Measurements from ENCODE around the gene KCNIP1. TPM values are rescaled to one million over a fixed set of nuclear protein-coding genes. Genes with fewer than 3 reads are reported as not detected.

KCNIP1 gene
- total RNA-seq, 1 experiment from 2014 or later: not detected

DNA sequence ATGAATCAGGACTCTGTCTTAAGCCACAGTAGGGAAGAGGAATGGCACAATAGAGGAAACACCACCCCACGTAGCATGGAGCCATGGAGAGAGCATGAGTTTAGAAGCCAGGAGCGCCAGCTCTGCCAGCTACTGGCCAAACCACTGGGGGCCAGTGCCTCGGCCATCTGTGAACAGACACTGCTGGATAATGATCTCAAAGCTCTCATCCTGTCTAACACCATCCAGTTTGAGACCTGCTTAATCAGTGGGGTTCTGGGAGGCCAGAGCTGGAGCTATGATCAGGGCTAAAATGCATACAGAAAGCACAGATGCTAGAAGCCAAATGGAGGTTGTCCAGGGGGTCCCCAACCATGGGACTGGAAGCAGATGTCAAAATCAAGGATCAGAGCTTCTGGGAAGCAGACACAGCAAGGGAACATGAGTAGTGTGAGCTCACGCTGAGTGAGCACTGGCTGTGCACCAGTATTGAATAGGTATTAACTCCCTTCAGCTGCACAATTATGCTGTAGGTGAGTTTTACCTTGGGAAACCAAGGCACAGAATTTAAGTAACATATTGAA is 92.7 kb downstream of the KCNIP1 start (continued):
- TF ChIP-seq TCF7L2 (IDR thresholded peaks at IDR 0.05; ENCODE audit: borderline replicate concordance, extremely low read depth, insufficient read depth, insufficient read length) (no peak), POLR2A (IDR thresholded peaks at IDR 0.05; ENCODE audit: borderline replicate concordance, extremely low read depth, insufficient read depth, insufficient read length) (no peak), ZFX (IDR thresholded peaks at IDR 0.05) (no peak), CEBPB (IDR thresholded peaks at IDR 0.05; ENCODE audit: low read depth) (no peak), EGR1 (IDR thresholded peaks at IDR 0.05; ENCODE audit: low read depth) (no peak), SRF (IDR thresholded peaks at IDR 0.05; ENCODE audit: low read depth) (no peak)

DNA sequence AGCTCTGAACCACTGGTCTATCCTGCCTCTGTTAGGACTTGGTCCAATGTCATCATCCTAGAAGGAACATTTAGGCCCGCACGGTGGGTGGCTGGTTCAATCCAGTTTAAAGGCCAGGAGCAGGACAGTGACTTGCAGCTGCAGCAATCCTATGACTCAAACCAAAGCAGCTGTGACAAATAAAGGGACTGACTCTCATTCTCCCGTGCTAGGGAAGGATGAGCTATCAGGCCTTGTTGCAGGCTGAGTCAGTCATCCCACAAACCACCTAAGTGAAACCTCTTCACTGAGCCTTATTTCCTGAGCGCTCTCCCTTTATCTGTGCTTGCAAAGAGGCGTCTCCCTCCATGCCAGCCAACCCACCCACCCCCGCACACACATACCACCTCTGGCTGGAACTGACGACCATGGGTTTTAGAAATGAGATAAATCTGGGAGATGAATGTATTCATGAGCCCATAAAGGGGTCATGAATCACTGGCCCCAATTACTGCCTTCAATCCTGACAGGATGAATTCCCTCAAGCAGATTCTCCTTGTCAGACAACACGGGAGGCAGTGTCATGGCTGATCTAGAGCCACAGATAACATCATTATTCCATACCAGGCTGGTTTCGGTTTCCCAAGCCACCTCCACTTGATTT is 93.4 kb downstream of the KCNIP1 start:
- H3K9me2 ChIP-seq (ENCODE audit: insufficient read depth): no peaks in the 10 kb centered on the region
- DNase-seq (ENCODE audit: low read depth, low spot score): no peak
- no peak overlapping the region for H3K27ac ChIP-seq (ENCODE audit: low read depth, low read length)
- no peaks in the 10 kb centered on the region for H3K9me3 ChIP-seq (ENCODE audit: control insufficient read depth in 1 of 2, insufficient read depth in 1 of 2, low read depth in 1 of 2, low read length in 2 of 2)
- RAD21 ChIA-PET (ENCODE audit: low non-redundant PET in 1 of 2, low total read pairs in 2 of 2, uncharacterized antibody in 2 of 2, unreplicated experiment in 2 of 2): no interaction called here
- no peak overlapping the region for H2AFZ ChIP-seq (ENCODE audit: low read depth, low read length, poor library complexity, severe bottlenecking)
- intact Hi-C loops (cut with micrococcal nuclease): no loop called here
- no peaks in the 10 kb centered on the region for H3K79me2 ChIP-seq (ENCODE audit: insufficient read depth, low read length)
- H3K36me3 ChIP-seq (ENCODE audit: control insufficient read depth in 1 of 2, insufficient read depth in 2 of 2, low read length in 2 of 2): no peaks in the 10 kb centered on the region
- no peak overlapping the region for H3K4me3 ChIP-seq (replicated peaks in 1 of 2; ENCODE audit: low read depth in 1 of 2, low read length in 2 of 2)
- CTCF ChIA-PET: no interaction called here
- ATAC-seq: peak; percentile 42; the same call in 1 of the 2 replicates
- H4K20me1 ChIP-seq (ENCODE audit: insufficient read depth): no peaks in the 10 kb centered on the region
- no peak overlapping the region for H3K9ac ChIP-seq (ENCODE audit: low read length)
- peak overlapping the region; percentile 32; the same call in 1 of the 2 replicates for H3K4me2 ChIP-seq (ENCODE audit: low read length)
- POLR2A ChIA-PET: no interaction called here
- BruUV-seq (replicated peaks): no TSS peak
- H3K4me1 ChIP-seq (ENCODE audit: control insufficient read depth in 1 of 2, insufficient read depth in 2 of 2, low read length in 2 of 2): no peaks in the 10 kb centered on the region
- peaks cover 37% of the 10 kb centered on the region for H3K27me3 ChIP-seq (ENCODE audit: insufficient read depth, low read length)
- TF ChIP-seq YY1 (IDR thresholded peaks at IDR 0.05; ENCODE audit: extremely low read depth, insufficient replicate concordance, low read depth, low read length) (no peak), ZFX (IDR thresholded peaks at IDR 0.05) (no peak), EZH2phosphoT487 (IDR thresholded peaks at IDR 0.05; ENCODE audit: borderline replicate concordance) (no peak), FOSL1 (IDR thresholded peaks at IDR 0.05; ENCODE audit: low read depth) (no peak), EGR1 (IDR thresholded peaks at IDR 0.05; ENCODE audit: low read depth) (no peak), SRF (IDR thresholded peaks at IDR 0.05; ENCODE audit: low read depth) (no peak), POLR2A (IDR thresholded peaks at IDR 0.05; ENCODE audit: borderline replicate concordance, extremely low read depth, insufficient read depth, insufficient read length) (no peak), SIN3A (IDR thresholded peaks at IDR 0.05; ENCODE audit: low read depth) (no peak), ELF1 (IDR thresholded peaks at IDR 0.05; ENCODE audit: borderline replicate concordance, low read depth) (no peak), RAD21 (IDR thresholded peaks at IDR 0.05; ENCODE audit: low read depth) (no peak), JUND (IDR thresholded peaks at IDR 0.05) (no peak), CEBPB (IDR thresholded peaks at IDR 0.05; ENCODE audit: low read depth) (no peak)
- TF ChIP-seq, protein P1, sequence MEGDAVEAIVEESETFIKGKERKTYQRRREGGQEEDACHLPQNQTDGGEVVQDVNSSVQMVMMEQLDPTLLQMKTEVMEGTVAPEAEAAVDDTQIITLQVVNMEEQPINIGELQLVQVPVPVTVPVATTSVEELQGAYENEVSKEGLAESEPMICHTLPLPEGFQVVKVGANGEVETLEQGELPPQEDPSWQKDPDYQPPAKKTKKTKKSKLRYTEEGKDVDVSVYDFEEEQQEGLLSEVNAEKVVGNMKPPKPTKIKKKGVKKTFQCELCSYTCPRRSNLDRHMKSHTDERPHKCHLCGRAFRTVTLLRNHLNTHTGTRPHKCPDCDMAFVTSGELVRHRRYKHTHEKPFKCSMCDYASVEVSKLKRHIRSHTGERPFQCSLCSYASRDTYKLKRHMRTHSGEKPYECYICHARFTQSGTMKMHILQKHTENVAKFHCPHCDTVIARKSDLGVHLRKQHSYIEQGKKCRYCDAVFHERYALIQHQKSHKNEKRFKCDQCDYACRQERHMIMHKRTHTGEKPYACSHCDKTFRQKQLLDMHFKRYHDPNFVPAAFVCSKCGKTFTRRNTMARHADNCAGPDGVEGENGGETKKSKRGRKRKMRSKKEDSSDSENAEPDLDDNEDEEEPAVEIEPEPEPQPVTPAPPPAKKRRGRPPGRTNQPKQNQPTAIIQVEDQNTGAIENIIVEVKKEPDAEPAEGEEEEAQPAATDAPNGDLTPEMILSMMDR (IDR thresholded peaks at IDR 0.05 in 2 of 3, conservative IDR thresholded peaks at IDR 0.05 in 1 of 3; ENCODE audit: borderline replicate concordance in 1 of 3, insufficient read depth in 1 of 3, low read depth in 2 of 3, low read length in 2 of 3): no peak
- TF ChIP-seq, protein P2, sequence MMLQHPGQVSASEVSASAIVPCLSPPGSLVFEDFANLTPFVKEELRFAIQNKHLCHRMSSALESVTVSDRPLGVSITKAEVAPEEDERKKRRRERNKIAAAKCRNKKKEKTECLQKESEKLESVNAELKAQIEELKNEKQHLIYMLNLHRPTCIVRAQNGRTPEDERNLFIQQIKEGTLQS (IDR thresholded peaks at IDR 0.05): no peak
- TF ChIP-seq, protein P3, sequence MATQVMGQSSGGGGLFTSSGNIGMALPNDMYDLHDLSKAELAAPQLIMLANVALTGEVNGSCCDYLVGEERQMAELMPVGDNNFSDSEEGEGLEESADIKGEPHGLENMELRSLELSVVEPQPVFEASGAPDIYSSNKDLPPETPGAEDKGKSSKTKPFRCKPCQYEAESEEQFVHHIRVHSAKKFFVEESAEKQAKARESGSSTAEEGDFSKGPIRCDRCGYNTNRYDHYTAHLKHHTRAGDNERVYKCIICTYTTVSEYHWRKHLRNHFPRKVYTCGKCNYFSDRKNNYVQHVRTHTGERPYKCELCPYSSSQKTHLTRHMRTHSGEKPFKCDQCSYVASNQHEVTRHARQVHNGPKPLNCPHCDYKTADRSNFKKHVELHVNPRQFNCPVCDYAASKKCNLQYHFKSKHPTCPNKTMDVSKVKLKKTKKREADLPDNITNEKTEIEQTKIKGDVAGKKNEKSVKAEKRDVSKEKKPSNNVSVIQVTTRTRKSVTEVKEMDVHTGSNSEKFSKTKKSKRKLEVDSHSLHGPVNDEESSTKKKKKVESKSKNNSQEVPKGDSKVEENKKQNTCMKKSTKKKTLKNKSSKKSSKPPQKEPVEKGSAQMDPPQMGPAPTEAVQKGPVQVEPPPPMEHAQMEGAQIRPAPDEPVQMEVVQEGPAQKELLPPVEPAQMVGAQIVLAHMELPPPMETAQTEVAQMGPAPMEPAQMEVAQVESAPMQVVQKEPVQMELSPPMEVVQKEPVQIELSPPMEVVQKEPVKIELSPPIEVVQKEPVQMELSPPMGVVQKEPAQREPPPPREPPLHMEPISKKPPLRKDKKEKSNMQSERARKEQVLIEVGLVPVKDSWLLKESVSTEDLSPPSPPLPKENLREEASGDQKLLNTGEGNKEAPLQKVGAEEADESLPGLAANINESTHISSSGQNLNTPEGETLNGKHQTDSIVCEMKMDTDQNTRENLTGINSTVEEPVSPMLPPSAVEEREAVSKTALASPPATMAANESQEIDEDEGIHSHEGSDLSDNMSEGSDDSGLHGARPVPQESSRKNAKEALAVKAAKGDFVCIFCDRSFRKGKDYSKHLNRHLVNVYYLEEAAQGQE (IDR thresholded peaks at IDR 0.05; ENCODE audit: low read depth): no peak
- TF ChIP-seq, protein P4, sequence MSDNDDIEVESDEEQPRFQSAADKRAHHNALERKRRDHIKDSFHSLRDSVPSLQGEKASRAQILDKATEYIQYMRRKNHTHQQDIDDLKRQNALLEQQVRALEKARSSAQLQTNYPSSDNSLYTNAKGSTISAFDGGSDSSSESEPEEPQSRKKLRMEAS (IDR thresholded peaks at IDR 0.05): no peak
